ENCODE results near the gene CYP4F12. TPM values are rescaled to one million over a fixed set of nuclear protein-coding genes. Genes with fewer than 3 reads are reported as not detected.

The CYP4F12 gene
- total RNA-seq, 1 experiment from 2014 or later, result not detected

DNA sequence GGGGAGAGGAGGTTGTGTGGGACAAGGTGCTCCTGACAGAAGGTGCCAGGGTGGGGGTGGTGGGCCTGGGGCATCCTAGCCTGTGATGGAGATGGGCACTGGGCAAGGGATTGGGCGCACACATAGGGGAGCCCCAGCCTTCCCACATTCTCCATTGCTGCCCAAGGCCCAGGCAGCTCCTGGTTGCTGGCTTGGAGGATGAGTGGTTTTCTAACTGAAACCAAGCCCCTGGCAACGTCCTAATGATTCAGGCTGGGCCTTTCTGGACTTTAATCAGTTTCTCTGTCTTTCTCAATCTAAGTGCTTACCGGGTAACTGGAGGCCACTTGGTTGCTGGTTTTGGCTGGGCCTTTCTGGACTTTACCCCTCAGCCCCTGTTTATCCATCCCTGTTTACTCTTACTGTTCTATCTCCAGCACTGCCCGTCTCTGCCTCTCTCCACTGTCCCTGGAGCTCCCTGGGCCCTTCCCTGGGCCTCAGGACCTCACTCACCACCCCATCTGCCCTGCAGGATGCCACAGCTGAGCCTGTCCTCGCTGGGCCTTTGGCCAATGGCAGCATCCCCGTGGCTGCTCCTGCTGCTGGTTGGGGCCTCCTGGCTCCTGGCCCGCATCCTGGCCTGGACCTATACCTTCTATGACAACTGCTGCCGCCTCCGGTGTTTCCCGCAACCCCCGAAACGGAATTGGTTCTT, 31.8 kb upstream of the CYP4F12 start:
- Histone ChIP-seq H3K4me1 (ENCODE audit: insufficient read depth, low read length) (no peaks in the 10 kb centered on the region), H3K27me3 (ENCODE audit: insufficient read depth, low read length) (no peaks in the 10 kb centered on the region), H3T11ph (ENCODE audit: low read length) (no peak overlapping the region), H3K79me1 (ENCODE audit: insufficient read depth, low read depth, low read length, poor library complexity, severe bottlenecking) (no peaks in the 10 kb centered on the region), H2BK120ac (ENCODE audit: low read depth, low read length, poor library complexity, severe bottlenecking) (no peak overlapping the region), H4K20me1 (ENCODE audit: control insufficient read depth, insufficient read depth, insufficient read length) (no peaks in the 10 kb centered on the region), H3K9ac (ENCODE audit: extremely low read depth, insufficient read length, low read length) (no peak overlapping the region), H3K4ac (ENCODE audit: low read depth, low read length) (no peak overlapping the region), H3K9me3 (ENCODE audit: control insufficient read depth, low read depth, low read length) (peaks cover 92% of the 10 kb centered on the region), H3K23me2 (ENCODE audit: insufficient read length, low read depth, low read length, poor library complexity, severe bottlenecking) (no peaks in the 10 kb centered on the region), H3K18ac (ENCODE audit: insufficient read length, low read depth, low read length) (no peak overlapping the region), H3K14ac (ENCODE audit: insufficient read depth, low read length) (no peak overlapping the region), H3K56ac (ENCODE audit: insufficient read length, low read depth, low read length) (no peak overlapping the region), H2AK5ac (ENCODE audit: insufficient read length, low read length) (no peak overlapping the region), H2BK15ac (ENCODE audit: low read depth, low read length) (no peak overlapping the region), H4K5ac (ENCODE audit: insufficient read length, low read depth, low read length) (no peak overlapping the region), H3K23ac (ENCODE audit: insufficient read length, low read depth, low read length) (no peak overlapping the region), H2BK12ac (ENCODE audit: insufficient read length, low read depth, low read length) (no peak overlapping the region), H4K8ac (replicated peaks; ENCODE audit: insufficient read length, low read depth, low read length) (no peak overlapping the region), H2AFZ (ENCODE audit: low read length) (no peak overlapping the region), H3K4me2 (ENCODE audit: insufficient read depth, insufficient read length, low read length) (no peak overlapping the region), H2BK20ac (ENCODE audit: low read depth, low read length, poor library complexity, severe bottlenecking) (no peak overlapping the region), H3K27ac (ENCODE audit: insufficient read length, low read depth, low read length) (no peak overlapping the region), H4K91ac (ENCODE audit: insufficient read length, low read depth, low read length) (no peak overlapping the region), H3K79me2 (ENCODE audit: insufficient read depth, low read length) (no peaks in the 10 kb centered on the region), H2BK5ac (ENCODE audit: insufficient read length, low read length) (no peak overlapping the region)
- peaks cover 89 to 94% of the 10 kb centered on the region in 2 experiments for H3K9me3 Mint-ChIP-seq
- H3K27ac Mint-ChIP-seq, result no peak overlapping the region
- no CpG with 5 or more reads among the region's 12 CpGs for WGBS (ENCODE audit: extremely low coverage, insufficient read length, low lambda C conversion rate)
- H3K4me3 Mint-ChIP-seq, result no peak overlapping the region
- H3K27me3 Mint-ChIP-seq (ENCODE audit: low read depth), result peaks cover 7% of the 10 kb centered on the region
- TF ChIP-seq, protein P1, sequence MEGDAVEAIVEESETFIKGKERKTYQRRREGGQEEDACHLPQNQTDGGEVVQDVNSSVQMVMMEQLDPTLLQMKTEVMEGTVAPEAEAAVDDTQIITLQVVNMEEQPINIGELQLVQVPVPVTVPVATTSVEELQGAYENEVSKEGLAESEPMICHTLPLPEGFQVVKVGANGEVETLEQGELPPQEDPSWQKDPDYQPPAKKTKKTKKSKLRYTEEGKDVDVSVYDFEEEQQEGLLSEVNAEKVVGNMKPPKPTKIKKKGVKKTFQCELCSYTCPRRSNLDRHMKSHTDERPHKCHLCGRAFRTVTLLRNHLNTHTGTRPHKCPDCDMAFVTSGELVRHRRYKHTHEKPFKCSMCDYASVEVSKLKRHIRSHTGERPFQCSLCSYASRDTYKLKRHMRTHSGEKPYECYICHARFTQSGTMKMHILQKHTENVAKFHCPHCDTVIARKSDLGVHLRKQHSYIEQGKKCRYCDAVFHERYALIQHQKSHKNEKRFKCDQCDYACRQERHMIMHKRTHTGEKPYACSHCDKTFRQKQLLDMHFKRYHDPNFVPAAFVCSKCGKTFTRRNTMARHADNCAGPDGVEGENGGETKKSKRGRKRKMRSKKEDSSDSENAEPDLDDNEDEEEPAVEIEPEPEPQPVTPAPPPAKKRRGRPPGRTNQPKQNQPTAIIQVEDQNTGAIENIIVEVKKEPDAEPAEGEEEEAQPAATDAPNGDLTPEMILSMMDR (conservative IDR thresholded peaks at IDR 0.05), result no peak
- H3K36me3 Mint-ChIP-seq (ENCODE audit: insufficient read depth in 1 of 3, low read depth in 3 of 3), result peaks cover 3 to 43% (median 9%) of the 10 kb centered on the region in 3 experiments; a peak in 6 of 7 replicates
- no peaks in the 10 kb centered on the region for H3K4me1 Mint-ChIP-seq
- no peak for DNase-seq

All from H9 (cell line).